ENCODE results near the gene SHE.

DNA sequence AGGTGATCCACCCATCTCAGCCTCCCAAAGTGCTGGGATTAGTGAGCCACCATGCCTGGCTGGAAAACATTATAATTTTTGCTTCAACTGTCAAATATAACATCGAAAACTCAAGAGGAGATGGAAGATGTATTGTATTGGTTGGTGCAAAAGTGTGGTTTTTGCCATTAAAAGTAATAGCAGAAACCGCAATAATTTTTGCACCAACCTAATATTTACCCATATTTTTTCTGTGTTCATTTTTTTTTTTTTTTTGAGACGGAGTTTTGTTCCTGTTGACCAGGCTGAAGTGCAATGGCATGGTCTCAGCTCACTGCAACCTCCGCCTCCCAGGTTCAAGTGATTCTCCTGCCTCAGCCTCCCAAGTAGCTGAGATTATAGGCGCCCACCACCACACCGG is 27.1 kb upstream of the SHE start:
- TF ChIP-seq POLR2A (IDR thresholded peaks at IDR 0.05; ENCODE audit: low read depth, low read length), result no peak
- TF ChIP-seq POLR2AphosphoS5 (IDR thresholded peaks at IDR 0.05; ENCODE audit: low read depth, low read length), result no peak
- TF ChIP-seq TAF1 (IDR thresholded peaks at IDR 0.05; ENCODE audit: borderline replicate concordance, low read depth, low read length), result no peak
